PFSK-1 (cell line): ENCODE results near the gene KRT86.

Experiments used
- FOXP2 ChIP-seq: optimal IDR thresholded peaks from 2 replicates; pipeline ENCODE3; 2011; ENCODE audit warnings: borderline replicate concordance, control low read depth, inconsistent platforms; ENCODE audit not compliant: insufficient read depth; ENCODE audit errors: extremely low read length, extremely low read depth
- POLR2AphosphoS5 ChIP-seq: IDR thresholded peaks from 2 replicates; pipeline ENCODE4 v1.6.1; 2012; ENCODE audit warnings: low read depth, mild to moderate bottlenecking, control low read depth, low read length, moderate library complexity
- SIN3A ChIP-seq: IDR thresholded peaks from 2 replicates; pipeline ENCODE4 v1.6.1; 2012; ENCODE audit warnings: mild to moderate bottlenecking, low read length, moderate library complexity, borderline replicate concordance; ENCODE audit not compliant: insufficient read depth
- TAF1 ChIP-seq: IDR thresholded peaks from 2 replicates; pipeline ENCODE4 v1.6.1; 2012; ENCODE audit warnings: low read length, control low read depth, borderline replicate concordance; ENCODE audit not compliant: insufficient read depth
- TF ChIP-seq, protein P1 (sequence below), 2 experiments: IDR thresholded peaks; 2 replicates each; pipeline versions ENCODE4 v1.6.1 to v1.8.0; 2011 to 2012; ENCODE audit warnings: low read depth in 2 of 2, low read length in 2 of 2, control low read depth in 1 of 2, inconsistent platforms in 1 of 2, mild to moderate bottlenecking in 1 of 2, moderate library complexity in 1 of 2; ENCODE audit not compliant: insufficient read depth in 1 of 2

The KRT86 gene

DNA sequence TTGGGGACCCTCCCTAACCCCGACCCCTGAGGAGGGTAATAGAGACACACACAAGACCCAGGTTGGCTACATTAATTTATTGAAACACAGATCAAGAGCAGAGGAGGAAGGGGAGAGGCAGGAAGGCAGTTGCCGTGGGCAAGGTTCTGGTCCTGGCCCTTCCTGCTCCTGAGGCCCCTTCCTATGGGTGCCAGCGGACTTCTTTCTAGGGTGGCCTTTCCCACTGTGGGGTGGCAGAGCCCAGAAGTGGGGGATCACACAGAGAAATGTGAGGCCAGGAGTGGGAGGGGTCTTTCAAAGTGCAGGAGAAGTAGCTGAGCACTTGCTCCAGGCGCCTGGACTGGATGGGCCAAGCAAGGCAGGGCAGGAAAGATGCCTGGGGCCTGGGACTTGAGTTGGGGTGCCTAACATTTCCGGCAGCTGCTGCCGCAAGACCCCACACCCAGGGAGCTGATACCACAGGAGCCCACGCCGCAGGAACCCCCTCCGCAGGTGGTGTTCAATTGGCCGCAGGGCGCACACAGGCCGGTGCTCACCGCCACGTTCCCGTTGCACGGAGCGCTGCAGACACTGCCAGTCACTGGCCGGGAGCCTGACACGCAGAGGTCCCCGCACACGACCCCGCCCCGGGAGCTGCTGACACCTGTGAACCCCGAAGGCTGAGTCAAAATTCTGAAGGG, 11.5 kb downstream of the KRT86 start:
- TF ChIP-seq SIN3A (no peak), FOXP2 (no peak), TAF1 (no peak), POLR2AphosphoS5 (no peak)
- TF ChIP-seq, protein P1, sequence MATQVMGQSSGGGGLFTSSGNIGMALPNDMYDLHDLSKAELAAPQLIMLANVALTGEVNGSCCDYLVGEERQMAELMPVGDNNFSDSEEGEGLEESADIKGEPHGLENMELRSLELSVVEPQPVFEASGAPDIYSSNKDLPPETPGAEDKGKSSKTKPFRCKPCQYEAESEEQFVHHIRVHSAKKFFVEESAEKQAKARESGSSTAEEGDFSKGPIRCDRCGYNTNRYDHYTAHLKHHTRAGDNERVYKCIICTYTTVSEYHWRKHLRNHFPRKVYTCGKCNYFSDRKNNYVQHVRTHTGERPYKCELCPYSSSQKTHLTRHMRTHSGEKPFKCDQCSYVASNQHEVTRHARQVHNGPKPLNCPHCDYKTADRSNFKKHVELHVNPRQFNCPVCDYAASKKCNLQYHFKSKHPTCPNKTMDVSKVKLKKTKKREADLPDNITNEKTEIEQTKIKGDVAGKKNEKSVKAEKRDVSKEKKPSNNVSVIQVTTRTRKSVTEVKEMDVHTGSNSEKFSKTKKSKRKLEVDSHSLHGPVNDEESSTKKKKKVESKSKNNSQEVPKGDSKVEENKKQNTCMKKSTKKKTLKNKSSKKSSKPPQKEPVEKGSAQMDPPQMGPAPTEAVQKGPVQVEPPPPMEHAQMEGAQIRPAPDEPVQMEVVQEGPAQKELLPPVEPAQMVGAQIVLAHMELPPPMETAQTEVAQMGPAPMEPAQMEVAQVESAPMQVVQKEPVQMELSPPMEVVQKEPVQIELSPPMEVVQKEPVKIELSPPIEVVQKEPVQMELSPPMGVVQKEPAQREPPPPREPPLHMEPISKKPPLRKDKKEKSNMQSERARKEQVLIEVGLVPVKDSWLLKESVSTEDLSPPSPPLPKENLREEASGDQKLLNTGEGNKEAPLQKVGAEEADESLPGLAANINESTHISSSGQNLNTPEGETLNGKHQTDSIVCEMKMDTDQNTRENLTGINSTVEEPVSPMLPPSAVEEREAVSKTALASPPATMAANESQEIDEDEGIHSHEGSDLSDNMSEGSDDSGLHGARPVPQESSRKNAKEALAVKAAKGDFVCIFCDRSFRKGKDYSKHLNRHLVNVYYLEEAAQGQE (IDR thresholded peaks at IDR 0.05; ENCODE audit: insufficient read depth in 1 of 2, low read depth in 2 of 2, low read length in 2 of 2): no peak

DNA sequence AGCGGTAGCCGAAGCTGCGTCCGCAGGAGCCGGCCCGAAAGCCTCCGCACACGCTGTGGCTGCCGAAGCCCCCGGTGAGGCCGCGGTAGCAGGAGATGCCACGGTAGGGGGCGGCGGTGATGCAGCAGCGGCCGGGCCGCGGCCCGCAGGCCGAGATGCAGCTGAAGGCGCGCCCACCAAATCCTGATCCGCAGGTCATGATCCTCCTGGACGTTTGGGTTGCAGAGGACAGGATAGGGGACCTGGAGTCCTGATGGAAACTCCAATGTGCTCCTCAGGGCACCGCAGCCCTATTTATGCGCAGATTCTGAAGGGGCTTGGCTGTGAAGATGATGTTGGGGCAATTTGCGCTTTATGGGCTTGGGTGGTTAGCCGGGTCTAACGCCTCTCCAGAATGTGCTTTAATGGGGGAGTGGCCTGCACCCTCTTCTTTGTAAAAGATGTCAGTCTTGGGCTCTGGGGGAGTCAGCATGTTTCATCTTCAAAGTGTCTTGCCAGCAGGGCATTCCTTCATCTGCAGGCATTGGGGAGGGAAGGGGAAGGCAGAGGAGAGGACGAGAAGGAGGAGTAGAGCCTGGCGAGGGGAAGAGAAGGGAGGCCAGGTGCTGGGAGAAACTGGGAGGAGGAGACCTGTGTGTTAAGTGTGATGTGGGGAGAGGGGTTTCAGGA, 17.0 kb downstream of the KRT86 start, which contains the start of gene KRT81:
Gene KRT81, minus strand, starts transcription at position 268 of the 669 bp plus-strand sequence. Its CDS starts 69 bp downstream, at position 199.
- TF ChIP-seq, protein P1 (IDR thresholded peaks at IDR 0.05; ENCODE audit: insufficient read depth in 1 of 2, low read depth in 2 of 2, low read length in 2 of 2): no peak
- TF ChIP-seq FOXP2 (no peak), TAF1 (no peak), SIN3A (no peak), POLR2AphosphoS5 (no peak)

DNA sequence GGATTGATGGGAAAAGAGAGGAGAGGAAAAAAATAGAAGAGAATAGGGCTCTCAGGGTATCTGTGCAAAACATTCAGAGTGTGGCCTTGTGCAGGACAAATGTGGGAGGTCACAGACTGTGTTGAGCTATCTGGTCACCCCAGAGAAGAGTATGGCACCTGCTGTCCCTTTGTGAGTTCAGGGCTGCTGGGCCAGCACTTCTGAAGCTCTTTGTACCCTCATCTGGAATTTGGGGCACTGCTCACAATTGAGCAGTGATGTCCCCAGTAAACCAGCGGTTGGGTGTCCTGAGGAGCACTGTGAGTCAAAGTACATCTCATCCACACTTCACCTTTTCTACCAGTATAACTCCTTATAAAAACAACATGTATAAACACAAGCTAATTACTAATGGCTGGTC, 19.5 kb downstream of the KRT86 start:
- TF ChIP-seq POLR2AphosphoS5: no peak

DNA sequence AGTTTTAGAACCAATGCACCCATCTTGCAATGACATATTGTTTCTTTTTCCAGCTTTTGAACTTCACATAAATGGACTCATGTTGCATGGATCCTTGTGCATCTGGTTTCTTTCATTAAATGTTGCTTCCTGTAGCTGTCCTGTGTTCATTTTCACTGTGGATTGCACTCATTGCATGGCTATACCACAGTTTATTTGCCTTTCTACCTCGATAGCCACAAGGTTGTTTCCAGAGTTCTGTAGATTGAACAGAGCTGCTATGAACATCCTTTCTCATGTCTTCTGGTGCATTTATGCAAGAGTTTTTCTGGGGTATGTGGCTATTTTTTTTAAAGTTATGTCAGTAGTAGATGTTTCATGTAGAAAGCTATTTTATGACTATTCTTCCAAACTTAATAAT, 20.4 kb downstream of the KRT86 start:
- TF ChIP-seq, protein P1 (IDR thresholded peaks at IDR 0.05; ENCODE audit: insufficient read depth in 1 of 2, low read depth in 2 of 2, low read length in 2 of 2): no peak
- TF ChIP-seq FOXP2: no peak
- no peak for TF ChIP-seq TAF1

DNA sequence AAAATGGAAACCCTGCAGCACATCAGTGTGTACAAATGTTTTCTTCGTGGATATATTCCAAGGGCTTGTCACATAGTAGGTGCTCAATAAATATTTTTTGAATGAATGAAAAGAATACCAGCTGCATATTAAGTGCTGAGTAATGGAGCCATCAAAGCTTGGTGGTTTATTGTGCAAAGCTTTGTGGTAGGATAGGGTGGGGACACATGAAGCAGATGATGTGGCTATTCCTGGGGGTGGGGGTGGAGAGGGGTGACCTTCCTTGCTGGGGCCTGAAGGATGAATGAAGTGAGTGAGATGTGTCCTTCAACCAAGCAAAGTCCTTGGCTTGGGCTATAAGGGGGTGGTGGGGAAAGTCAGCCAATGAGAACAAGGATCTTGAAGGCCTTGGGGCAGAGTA, 21.2 kb downstream of the KRT86 start:
- TF ChIP-seq, protein P1 (IDR thresholded peaks at IDR 0.05; ENCODE audit: insufficient read depth in 1 of 2, low read depth in 2 of 2, low read length in 2 of 2): no peak
